Endothelial cell of umbilical vein (primary cell): Measurements from ENCODE around the gene ACOT11. TPM values are rescaled to one million over a fixed set of nuclear protein-coding genes. Genes with fewer than 3 reads are reported as not detected.

Experiments
- BruUV-seq: library from RNA; stranded (reverse); fragments of 400-500 nt; replicated peaks from 2 replicates; lab custom pipeline; 2021; lab: Mats Ljungman, UMichigan
- CTCF ChIA-PET: fragments of 300-600, 350-600 bp; sonication (Branson Sonifier 250); formaldehyde crosslinking; loops from one replicate; lab custom pipeline; 2021; ENCODE audit warnings: antibody characterized with exemption, inconsistent platforms; lab: Charles Lee
- POLR2A ChIA-PET: fragments of 300-600, 350-600 bp; sonication (Branson Sonifier 250); formaldehyde crosslinking; loops from one replicate; lab custom pipeline; 2021; ENCODE audit warnings: antibody characterized with exemption, inconsistent platforms; lab: Charles Lee
- DNase-seq: peaks from one replicate; pipeline ENCODE4 v3.0.0-alpha.2; 2011; ENCODE audit warnings: low read depth, low spot score
- FAIRE-seq: peaks from 2 replicates; lab custom pipeline; 2011; peaks lifted over from hg19 to GRCh38; lab: Jason Lieb, UNC
- H2AFZ ChIP-seq: 2 replicates; pipeline ENCODE4 v1.6.0; 2012; ENCODE audit warnings: low read depth, low read length, control low read depth, inconsistent platforms
- H3K27ac ChIP-seq: 2 replicates; pipeline ENCODE4 v1.5.1; 2011; ENCODE audit warnings: low read depth, mild to moderate bottlenecking, control low read depth, low read length, moderate library complexity; ENCODE audit not compliant: insufficient read depth
- H3K27me3 ChIP-seq, 2 experiments: 2 replicates each; pipeline versions ENCODE4 v1.6.0 to v1.6.1; 2011; ENCODE audit warnings: low read length in 2 of 2, mixed read lengths in 1 of 2; ENCODE audit not compliant: control insufficient read depth in 2 of 2, insufficient read depth in 2 of 2
- H3K36me3 ChIP-seq, 2 experiments: 2 replicates in 1 of 2; 3 replicates in 1 of 2; pipeline ENCODE4 v1.5.1; 2011; ENCODE audit warnings: low read length in 2 of 2, mild to moderate bottlenecking in 1 of 2, moderate library complexity in 1 of 2; ENCODE audit not compliant: control insufficient read depth in 2 of 2, insufficient read depth in 2 of 2; ENCODE audit errors: extremely low read depth in 1 of 2
- H3K4me1 ChIP-seq: 3 replicates; pipeline ENCODE4 v1.5.1; 2011; ENCODE audit warnings: mild to moderate bottlenecking, low read length; ENCODE audit not compliant: control insufficient read depth, insufficient read depth; ENCODE audit errors: extremely low read depth
- H3K4me2 ChIP-seq: 2 replicates; pipeline ENCODE4 v1.6.1; 2011; ENCODE audit warnings: low read length, control low read depth, mixed read lengths; ENCODE audit not compliant: insufficient read depth
- H3K4me3 ChIP-seq, 3 experiments: fragments of 200-600 bp in 1 of 3; sonication (generic), shearing (Covaris generic) in 1 of 3; replicated peaks in 1 of 3; 2 replicates each; pipeline ENCODE4 v1.5.1; 2011 to 2016; ENCODE audit warnings: control low read depth in 3 of 3, low read length in 3 of 3, mild to moderate bottlenecking in 2 of 3, inconsistent platforms in 1 of 3, low read depth in 1 of 3, moderate library complexity in 1 of 3; ENCODE audit not compliant: insufficient read depth in 1 of 3
- H3K79me2 ChIP-seq: 2 replicates; pipeline ENCODE4 v1.6.0; 2012; ENCODE audit warnings: low read length, inconsistent platforms; ENCODE audit not compliant: control insufficient read depth, insufficient read depth
- H3K9ac ChIP-seq: replicated peaks from 2 replicates; pipeline ENCODE3; 2011; ENCODE audit warnings: low read length, control low read depth; ENCODE audit not compliant: insufficient read depth; ENCODE audit errors: extremely low read depth
- H3K9me1 ChIP-seq: replicated peaks from 3 replicates; pipeline ENCODE4 v1.6.0; 2011; ENCODE audit warnings: mild to moderate bottlenecking, low read length; ENCODE audit not compliant: control insufficient read depth, insufficient read depth; ENCODE audit errors: extremely low read depth
- H3K9me3 ChIP-seq: replicated peaks from 2 replicates; pipeline ENCODE4 v1.5.1; 2012; ENCODE audit warnings: low read length, inconsistent platforms; ENCODE audit not compliant: control insufficient read depth, insufficient read depth
- H4K20me1 ChIP-seq: replicated peaks from 2 replicates; pipeline ENCODE3; 2011; ENCODE audit warnings: mild to moderate bottlenecking, low read length; ENCODE audit not compliant: control insufficient read depth, insufficient read depth; ENCODE audit errors: extremely low read depth
- EZH2 ChIP-seq: IDR thresholded peaks from 2 replicates; pipeline ENCODE4 v1.6.1; 2012; ENCODE audit warnings: borderline replicate concordance, low read depth, mild to moderate bottlenecking, moderate library complexity, low read length, inconsistent platforms; ENCODE audit not compliant: severe bottlenecking
- FOS ChIP-seq: IDR thresholded peaks from 2 replicates; pipeline ENCODE4 v1.6.1; 2011; ENCODE audit warnings: mild to moderate bottlenecking, low read length, moderate library complexity, borderline replicate concordance; ENCODE audit not compliant: insufficient read depth
- GATA2 ChIP-seq: IDR thresholded peaks from 2 replicates; pipeline ENCODE4 v1.7.0; 2011; ENCODE audit warnings: low read depth, mild to moderate bottlenecking, moderate library complexity, mixed read lengths, low read length; ENCODE audit not compliant: insufficient read length, insufficient read depth
- JUN ChIP-seq: IDR thresholded peaks from 2 replicates; pipeline ENCODE4 v1.6.1; 2011; ENCODE audit warnings: borderline replicate concordance, low read depth; ENCODE audit not compliant: insufficient read length, insufficient read depth
- MYC ChIP-seq: IDR thresholded peaks from one replicate; pipeline ENCODE4 v1.6.1; 2011; ENCODE audit warnings: mild to moderate bottlenecking, low read depth, low read length
- POLR2A ChIP-seq: IDR thresholded peaks from 2 replicates; pipeline ENCODE4 v1.6.1; 2012; ENCODE audit warnings: low read depth, mild to moderate bottlenecking, control low read depth, low read length
- POLR2AphosphoS5 ChIP-seq: IDR thresholded peaks from 2 replicates; pipeline ENCODE4 v1.6.1; 2012; ENCODE audit warnings: low read depth, mild to moderate bottlenecking, control low read depth, low read length, moderate library complexity; ENCODE audit not compliant: insufficient read depth
- dilution Hi-C: fragments of 300-500 bp; cut with MboI; formaldehyde crosslinking; loops from one replicate; pipeline ENCODE4 v1.15.0; 2019; ENCODE audit warnings: low sequenced_read_pairs; ENCODE audit not compliant: extremely low pct_ligation_motif_present
- intact Hi-C: fragments of 100-400 bp; cut with micrococcal nuclease; formaldehyde crosslinking; loops from one replicate; pipeline ENCODE4 v1.10.0; 2022
- polyA plus RNA-seq, 4 experiments: library from polyadenylated mRNA; depleted of rRNA in 3 of 4; stranded (reverse) in 3 of 4; unstranded in 1 of 4; fragments of >200 nt; gene quantifications; 2 replicates each; pipeline versions ENCODE4 v1.2.1 to v1.2.3, GENCODE V29; 2011 to 2012; ENCODE audit warnings: missing spikeins in 1 of 4
- total RNA-seq: library from RNA; stranded (reverse); gene quantifications from 2 replicates; pipeline ENCODE4 v1.2.3, GENCODE V29; 2021
- TF ChIP-seq, protein P1 (sequence below): IDR thresholded peaks from 2 replicates; pipeline ENCODE4 v1.6.1; 2011; ENCODE audit not compliant: insufficient read depth, insufficient read length
- TF ChIP-seq, protein P2 (sequence below), 2 donors: IDR thresholded peaks; 1 replicate in 1 of 2; 2 replicates in 1 of 2; pipeline ENCODE4 v1.5.1; 2011; ENCODE audit warnings: low read length in 2 of 2, mild to moderate bottlenecking in 2 of 2, moderate library complexity in 2 of 2, control low read depth in 1 of 2, inconsistent platforms in 1 of 2, low read depth in 1 of 2; ENCODE audit not compliant: insufficient read depth in 1 of 2; ENCODE audit errors: extremely low read depth in 1 of 2

The ACOT11 gene
- total and polyA plus RNA-seq, 2 donors (not counting 3 experiments of a cell fraction or from before 2014, with no cell fraction given), result 4.5 to 5.4 TPM

GRCh38 chr1:54595956-54596498, 48.0 kb downstream of the ACOT11 start:
- Histone ChIP-seq H3K9ac (no peak overlapping the region), H3K27ac (no peak overlapping the region), H3K4me3 (no peak overlapping the region), H3K9me1 (no peaks in the 10 kb centered on the region), H3K36me3 (no peaks in the 10 kb centered on the region), H2AFZ (no peak overlapping the region), H3K79me2 (no peaks in the 10 kb centered on the region), H3K4me2 (no peak overlapping the region), H3K27me3 (no peaks in the 10 kb centered on the region), H3K9me3 (no peaks in the 10 kb centered on the region), H4K20me1 (no peaks in the 10 kb centered on the region), H3K4me1 (no peaks in the 10 kb centered on the region)
- TF ChIP-seq POLR2A, result no peak
- TF ChIP-seq, protein P1, sequence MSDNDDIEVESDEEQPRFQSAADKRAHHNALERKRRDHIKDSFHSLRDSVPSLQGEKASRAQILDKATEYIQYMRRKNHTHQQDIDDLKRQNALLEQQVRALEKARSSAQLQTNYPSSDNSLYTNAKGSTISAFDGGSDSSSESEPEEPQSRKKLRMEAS, result no peak
- no peak for TF ChIP-seq EZH2
- TF ChIP-seq POLR2AphosphoS5, result no peak
- TF ChIP-seq, protein P2, sequence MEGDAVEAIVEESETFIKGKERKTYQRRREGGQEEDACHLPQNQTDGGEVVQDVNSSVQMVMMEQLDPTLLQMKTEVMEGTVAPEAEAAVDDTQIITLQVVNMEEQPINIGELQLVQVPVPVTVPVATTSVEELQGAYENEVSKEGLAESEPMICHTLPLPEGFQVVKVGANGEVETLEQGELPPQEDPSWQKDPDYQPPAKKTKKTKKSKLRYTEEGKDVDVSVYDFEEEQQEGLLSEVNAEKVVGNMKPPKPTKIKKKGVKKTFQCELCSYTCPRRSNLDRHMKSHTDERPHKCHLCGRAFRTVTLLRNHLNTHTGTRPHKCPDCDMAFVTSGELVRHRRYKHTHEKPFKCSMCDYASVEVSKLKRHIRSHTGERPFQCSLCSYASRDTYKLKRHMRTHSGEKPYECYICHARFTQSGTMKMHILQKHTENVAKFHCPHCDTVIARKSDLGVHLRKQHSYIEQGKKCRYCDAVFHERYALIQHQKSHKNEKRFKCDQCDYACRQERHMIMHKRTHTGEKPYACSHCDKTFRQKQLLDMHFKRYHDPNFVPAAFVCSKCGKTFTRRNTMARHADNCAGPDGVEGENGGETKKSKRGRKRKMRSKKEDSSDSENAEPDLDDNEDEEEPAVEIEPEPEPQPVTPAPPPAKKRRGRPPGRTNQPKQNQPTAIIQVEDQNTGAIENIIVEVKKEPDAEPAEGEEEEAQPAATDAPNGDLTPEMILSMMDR (IDR thresholded peaks at IDR 0.05; ENCODE audit: extremely low read depth in 1 of 2, insufficient read depth in 1 of 2, low read depth in 1 of 2, low read length in 2 of 2), result no peak
- no peak for TF ChIP-seq FOS
- TF ChIP-seq MYC, result no peak
- TF ChIP-seq GATA2, result no peak
- TF ChIP-seq JUN, result no peak
- no peak for FAIRE-seq
- DNase-seq, result no peak
- POLR2A ChIA-PET, result no interaction called here
- no TSS peak for BruUV-seq
- CTCF ChIA-PET, result no interaction called here
- intact Hi-C loops, result no loop called here
- dilution Hi-C loops, result no loop called here
